Stimulated activated CD4-positive, alpha-beta T cell treated with anti-CD3 and anti-CD28 coated beads, Interleukin-4, amount 100 ng/mL, for 24 hours (primary cell): ENCODE measurements around the gene HK3.

Source experiments
- DNase-seq: peaks from one replicate; pipeline ENCODE4 v3.0.0-alpha.2; 2020

The HK3 gene, protein sequence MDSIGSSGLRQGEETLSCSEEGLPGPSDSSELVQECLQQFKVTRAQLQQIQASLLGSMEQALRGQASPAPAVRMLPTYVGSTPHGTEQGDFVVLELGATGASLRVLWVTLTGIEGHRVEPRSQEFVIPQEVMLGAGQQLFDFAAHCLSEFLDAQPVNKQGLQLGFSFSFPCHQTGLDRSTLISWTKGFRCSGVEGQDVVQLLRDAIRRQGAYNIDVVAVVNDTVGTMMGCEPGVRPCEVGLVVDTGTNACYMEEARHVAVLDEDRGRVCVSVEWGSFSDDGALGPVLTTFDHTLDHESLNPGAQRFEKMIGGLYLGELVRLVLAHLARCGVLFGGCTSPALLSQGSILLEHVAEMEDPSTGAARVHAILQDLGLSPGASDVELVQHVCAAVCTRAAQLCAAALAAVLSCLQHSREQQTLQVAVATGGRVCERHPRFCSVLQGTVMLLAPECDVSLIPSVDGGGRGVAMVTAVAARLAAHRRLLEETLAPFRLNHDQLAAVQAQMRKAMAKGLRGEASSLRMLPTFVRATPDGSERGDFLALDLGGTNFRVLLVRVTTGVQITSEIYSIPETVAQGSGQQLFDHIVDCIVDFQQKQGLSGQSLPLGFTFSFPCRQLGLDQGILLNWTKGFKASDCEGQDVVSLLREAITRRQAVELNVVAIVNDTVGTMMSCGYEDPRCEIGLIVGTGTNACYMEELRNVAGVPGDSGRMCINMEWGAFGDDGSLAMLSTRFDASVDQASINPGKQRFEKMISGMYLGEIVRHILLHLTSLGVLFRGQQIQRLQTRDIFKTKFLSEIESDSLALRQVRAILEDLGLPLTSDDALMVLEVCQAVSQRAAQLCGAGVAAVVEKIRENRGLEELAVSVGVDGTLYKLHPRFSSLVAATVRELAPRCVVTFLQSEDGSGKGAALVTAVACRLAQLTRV

GRCh38 chr5:176899296-176899891 lies at the start of gene HK3:
HK3 (minus strand) TSS chr5:176899346; CDS start chr5:176896159, 3,187 bp downstream.
- no peak for DNase-seq

GRCh38 chr5:176948458-176948857 lies 49.3 kb upstream of the HK3 start:
- DNase-seq, result no peak

- DNase-seq, result no peak
Observed at GRCh38 chr5:176947847-176948246, 48.7 kb upstream of the HK3 start.

DNA sequence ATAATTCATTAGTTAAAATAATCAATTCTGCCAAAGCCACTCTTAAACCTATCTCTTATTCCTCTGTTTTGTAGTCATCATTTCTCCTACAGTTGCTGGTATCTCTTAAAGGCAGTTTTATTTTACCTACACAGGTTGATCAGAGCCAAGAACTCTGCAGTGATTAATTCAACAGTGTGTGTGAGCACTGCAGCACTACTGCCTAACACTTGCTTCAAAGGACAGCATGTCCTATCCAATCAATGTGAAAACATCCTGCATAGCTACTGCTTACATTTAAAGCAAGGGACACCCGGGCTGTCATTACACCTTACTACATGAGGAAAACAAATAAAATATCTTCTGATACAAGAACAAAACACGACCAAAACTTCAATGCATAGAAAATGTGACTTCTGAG lies 45.1 kb upstream of the HK3 start:
- no peak for DNase-seq

GRCh38 chr5:176943816-176944215 lies 44.7 kb upstream of the HK3 start:
- no peak for DNase-seq

- no peak for DNase-seq
Observed at GRCh38 chr5:176941951-176942350, 42.8 kb upstream of the HK3 start.

GRCh38 chr5:176938472-176938871 lies 39.3 kb upstream of the HK3 start:
- DNase-seq, result no peak

GRCh38 chr5:176935017-176935416 lies 35.9 kb upstream of the HK3 start:
- DNase-seq, result no peak

GRCh38 chr5:176934309-176934930 lies 35.3 kb upstream of the HK3 start:
- no peak for DNase-seq

DNA sequence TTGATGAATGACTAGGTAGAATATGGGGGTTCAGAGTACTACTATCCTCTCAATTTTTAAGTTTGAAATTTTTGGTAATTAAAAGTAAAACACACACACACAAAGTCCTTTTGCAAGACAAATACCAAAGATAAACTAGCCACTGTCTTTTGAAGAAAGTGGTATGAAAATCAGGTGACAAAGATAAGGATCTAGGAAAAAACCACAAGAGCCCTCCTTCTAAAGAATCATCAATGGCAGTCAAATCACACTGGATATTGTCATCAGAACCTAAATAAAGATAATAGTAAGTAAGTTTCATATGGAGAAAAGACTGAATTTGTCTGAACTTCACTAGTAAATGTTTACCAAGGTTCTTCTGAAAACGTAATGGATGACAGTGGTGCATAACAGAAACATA lies 30.5 kb upstream of the HK3 start:
- DNase-seq, result no peak

- no peak for DNase-seq
Observed at GRCh38 chr5:176927562-176927961, 28.4 kb upstream of the HK3 start.

GRCh38 chr5:176922817-176923216 lies 23.7 kb upstream of the HK3 start:
- no peak for DNase-seq

DNA sequence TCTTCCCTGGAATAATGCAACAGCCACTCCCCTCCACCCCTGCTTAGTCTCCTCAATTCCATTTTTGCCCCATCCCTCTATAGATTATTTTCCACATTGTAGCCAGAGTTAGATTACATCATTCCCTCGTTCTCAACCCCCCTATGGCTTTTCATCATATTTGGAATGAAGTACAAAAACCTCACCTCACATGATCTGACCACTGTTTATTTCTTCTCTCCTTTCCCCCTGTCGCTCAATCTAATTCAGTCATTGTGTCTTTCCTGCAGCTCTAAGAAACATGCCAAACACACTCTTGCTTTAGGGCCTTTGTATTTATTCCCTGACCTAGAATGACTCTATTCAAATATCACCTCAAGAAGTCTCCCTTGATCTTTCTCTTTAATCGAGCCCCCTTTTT lies 22.6 kb upstream of the HK3 start:
- DNase-seq, result no peak

- no peak for DNase-seq
Observed at GRCh38 chr5:176918613-176919012, 19.5 kb upstream of the HK3 start.

DNA sequence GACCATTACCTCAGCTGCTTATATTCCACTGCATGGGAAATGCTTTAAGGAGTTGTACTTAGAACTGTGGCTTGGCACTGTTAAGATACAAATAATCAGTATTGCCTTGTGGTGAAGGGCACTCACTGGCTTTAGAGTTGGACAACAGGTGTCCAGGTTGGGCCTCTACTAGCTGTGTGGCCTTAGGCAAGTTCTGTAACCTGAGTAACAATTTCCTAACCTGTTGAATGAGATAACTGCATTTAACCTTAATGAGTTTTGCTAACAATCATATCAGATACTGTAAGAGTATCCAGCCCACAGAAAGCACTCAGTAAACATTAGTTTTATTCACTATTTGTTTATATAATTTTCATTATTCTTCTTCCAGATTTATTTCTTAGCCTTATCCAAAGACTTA lies 17.2 kb upstream of the HK3 start:
- DNase-seq, result no peak

- DNase-seq, result no peak
Observed at GRCh38 chr5:176915906-176916305, 16.8 kb upstream of the HK3 start.

DNA sequence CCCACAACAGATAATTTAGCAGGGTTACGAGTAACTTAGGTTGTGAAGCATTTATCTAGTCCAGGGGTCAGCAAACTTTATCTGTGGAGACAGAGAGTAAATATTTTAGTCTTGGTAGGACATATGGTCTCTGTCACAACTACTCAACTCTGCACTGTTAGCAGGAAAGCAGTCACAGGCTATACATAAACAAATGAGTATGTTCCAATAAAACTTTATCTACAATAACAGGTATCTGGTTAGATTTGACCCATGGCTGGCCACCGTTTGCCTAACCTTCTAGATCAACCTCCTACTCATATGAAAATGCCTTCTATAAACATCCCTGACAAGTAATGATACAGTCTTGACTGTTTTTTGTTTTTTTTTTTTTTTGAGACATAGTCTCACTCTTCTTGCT lies 13.0 kb upstream of the HK3 start:
- no peak for DNase-seq

- no peak for DNase-seq
Observed at GRCh38 chr5:176908675-176909368, 9.7 kb upstream of the HK3 start.

- DNase-seq, result no peak
Observed at GRCh38 chr5:176906796-176907195, 7.7 kb upstream of the HK3 start.

GRCh38 chr5:176906126-176906525 lies 7.0 kb upstream of the HK3 start:
- no peak for DNase-seq

DNA sequence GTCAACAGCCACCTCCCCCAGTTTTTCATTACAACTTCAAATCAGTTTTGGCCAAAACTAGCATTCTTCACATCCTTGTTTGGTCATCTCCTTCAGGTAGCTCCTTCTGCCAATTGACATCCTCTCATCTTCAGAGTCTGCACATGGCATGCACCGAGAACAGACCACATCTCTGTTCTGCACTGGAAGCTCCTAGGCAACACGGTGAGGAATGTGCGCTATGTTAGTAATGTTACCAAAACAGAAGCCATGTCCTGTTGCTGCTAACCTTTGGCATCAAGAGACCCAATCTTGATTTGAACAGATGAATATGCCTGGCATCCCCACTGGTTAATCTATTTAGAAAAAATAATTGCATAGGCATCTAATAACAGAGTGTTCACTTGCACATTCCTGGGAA lies 5.1 kb upstream of the HK3 start:
- no peak for DNase-seq

GRCh38 chr5:176902911-176903664 lies 3.9 kb upstream of the HK3 start:
- no peak for DNase-seq
